H1 (cell line): ENCODE measurements around the gene TSC2. TPM values are rescaled to one million over a fixed set of nuclear protein-coding genes. Genes with fewer than 3 reads are reported as not detected.
A peak's percentile ranks its signal among the peaks of the same experiment; 100 is the strongest.

ENCODE experiments used
- ASH2L ChIP-seq: fragments of 200-600, 300-600 bp; sonication (generic); IDR thresholded peaks from one replicate; pipeline ENCODE4 v1.7.1; 2017; ENCODE audit warnings: low read length
- ATF2 ChIP-seq: IDR thresholded peaks from 2 replicates; pipeline ENCODE4 v1.6.1; 2012; ENCODE audit warnings: low read length, inconsistent platforms
- BRCA1 ChIP-seq: IDR thresholded peaks from 2 replicates; pipeline ENCODE4 v1.6.1; 2012; ENCODE audit warnings: low read depth, low read length, improper control_type of control experiment
- CEBPB ChIP-seq: IDR thresholded peaks from 2 replicates; pipeline ENCODE4 v1.6.1; 2012; ENCODE audit warnings: low read depth, low read length
- CREB1 ChIP-seq: IDR thresholded peaks from 2 replicates; pipeline ENCODE4 v1.6.1; 2012; ENCODE audit warnings: inconsistent platforms
- CTBP2 ChIP-seq: IDR thresholded peaks from 2 replicates; pipeline ENCODE4 v1.7.0; 2011; ENCODE audit warnings: borderline replicate concordance, mild to moderate bottlenecking, moderate library complexity, mixed read lengths, low read length; ENCODE audit not compliant: insufficient read depth, insufficient read length
- EP300 ChIP-seq, 2 experiments: IDR thresholded peaks; 1 replicate in 1 of 2; 2 replicates in 1 of 2; pipeline ENCODE4 v1.6.1; 2011 to 2012; ENCODE audit warnings: low read depth in 2 of 2, low read length in 2 of 2, mild to moderate bottlenecking in 2 of 2, borderline replicate concordance in 1 of 2, inconsistent platforms in 1 of 2, moderate library complexity in 1 of 2
- FOSL1 ChIP-seq: IDR thresholded peaks from 2 replicates; pipeline ENCODE4 v1.6.1; 2011; ENCODE audit warnings: mild to moderate bottlenecking, low read depth, low read length, moderate library complexity; ENCODE audit not compliant: insufficient read depth
- HDAC6 ChIP-seq: IDR thresholded peaks from one replicate; pipeline ENCODE4 v1.7.1; 2012; ENCODE audit warnings: low read depth, mild to moderate bottlenecking, inconsistent platforms, low read length, moderate library complexity
- JUN ChIP-seq: IDR thresholded peaks from 2 replicates; pipeline ENCODE4 v1.6.1; 2011; ENCODE audit warnings: low read depth, mild to moderate bottlenecking, improper control_type of control experiment, low read length
- KDM4A ChIP-seq: IDR thresholded peaks from one replicate; pipeline ENCODE4 v1.7.1; 2012; ENCODE audit warnings: low read depth, mild to moderate bottlenecking, moderate library complexity, low read length, inconsistent platforms; ENCODE audit not compliant: severe bottlenecking
- RAD21 ChIP-seq, 2 experiments: IDR thresholded peaks in 1 of 2; conservative IDR thresholded peaks in 1 of 2; 2 replicates each; pipeline ENCODE4 v1.6.1; 2011; ENCODE audit warnings: low read depth in 2 of 2, low read length in 2 of 2, improper control_type of control experiment in 1 of 2, inconsistent platforms in 1 of 2, mild to moderate bottlenecking in 1 of 2, moderate library complexity in 1 of 2
- RBBP5 ChIP-seq: IDR thresholded peaks from 2 replicates; pipeline ENCODE4 v1.7.1; 2012; ENCODE audit warnings: low read depth, mild to moderate bottlenecking, inconsistent platforms, low read length, moderate library complexity, borderline replicate concordance
- SP1 ChIP-seq: IDR thresholded peaks from 2 replicates; pipeline ENCODE4 v1.6.1; 2011; ENCODE audit warnings: low read depth, low read length
- TAF1 ChIP-seq: IDR thresholded peaks from 2 replicates; pipeline ENCODE4 v1.6.1; 2011; ENCODE audit warnings: mild to moderate bottlenecking, low read depth, low read length
- ZNF274 ChIP-seq: IDR thresholded peaks from 2 replicates; pipeline ENCODE4 v1.7.0; 2012; ENCODE audit warnings: low read length, borderline replicate concordance; ENCODE audit errors: extremely low read depth
- polyA plus RNA-seq, 7 experiments: library from polyadenylated mRNA; depleted of rRNA in 3 of 7; stranded (reverse) in 5 of 7; unstranded in 2 of 7; fragments of >200 nt in 5 of 7; fragments of 200-250 nt in 2 of 7; gene quantifications; 1 replicate in 5 of 7; 2 replicates in 1 of 7; 4 replicates in 1 of 7; pipeline versions ENCODE4 v1.2.1 to v1.2.3, GENCODE V29; 2011 to 2013; ENCODE audit warnings: missing spikeins in 2 of 7, mixed read lengths in 2 of 7
- total RNA-seq: library from RNA; stranded (reverse); fragmentation: NEBNext Ultra II Directional; extraction: Animal tissue kit (Norgen Biotek cat#: 25700); gene quantifications from 2 replicates; pipeline ENCODE4 v1.2.1, GENCODE V29; 2021
- TF ChIP-seq, protein P1 (sequence below): IDR thresholded peaks from 2 replicates; pipeline ENCODE4 v1.6.1; 2011; ENCODE audit warnings: low read depth, mild to moderate bottlenecking, low read length; ENCODE audit not compliant: insufficient read depth
- TF ChIP-seq, protein P2 (sequence below), 3 experiments: IDR thresholded peaks; 1 replicate in 2 of 3; 2 replicates in 1 of 3; pipeline versions ENCODE4 v1.5.1 to v1.6.1; 2011; ENCODE audit warnings: low read length in 3 of 3, mild to moderate bottlenecking in 3 of 3, inconsistent platforms in 2 of 3, low read depth in 1 of 3, moderate library complexity in 1 of 3; ENCODE audit not compliant: insufficient read depth in 1 of 3; ENCODE audit errors: control extremely low read depth in 1 of 3

The TSC2 gene
- total and polyA plus RNA-seq, 2 of the 8 experiments (the other 6 are each of a cell fraction or from before 2014, with no cell fraction given): 65.9 to 96.6 TPM

GRCh38 chr16:2003827-2004641 is 43.8 kb upstream of the TSC2 start (continued):
- TF ChIP-seq BRCA1 (no peak), RAD21 (IDR thresholded peaks at IDR 0.05 in 1 of 2, conservative IDR thresholded peaks at IDR 0.05 in 1 of 2; ENCODE audit: low read depth in 2 of 2, low read length in 2 of 2) (peak; percentile 55 to 62), SP1 (peak; percentile 65; the same call in 1 of the 2 replicates), EP300 (IDR thresholded peaks at IDR 0.05; ENCODE audit: borderline replicate concordance in 1 of 2, low read depth in 2 of 2, low read length in 2 of 2) (peak in 1 of 2 experiments; percentile 12; a peak in 1 of 3 replicates), CTBP2 (no peak), ZNF274 (no peak), CEBPB (peak; percentile 26; the same call in 1 of the 2 replicates), CREB1 (peak; percentile 69; the same call in 1 of the 2 replicates), RBBP5 (no peak), KDM4A (no peak), FOSL1 (no peak), JUN (no peak), TAF1 (no peak), ATF2 (no peak), HDAC6 (no peak), ASH2L (no peak)
- TF ChIP-seq, protein P1, sequence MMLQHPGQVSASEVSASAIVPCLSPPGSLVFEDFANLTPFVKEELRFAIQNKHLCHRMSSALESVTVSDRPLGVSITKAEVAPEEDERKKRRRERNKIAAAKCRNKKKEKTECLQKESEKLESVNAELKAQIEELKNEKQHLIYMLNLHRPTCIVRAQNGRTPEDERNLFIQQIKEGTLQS: peak; percentile 54; the same call in 1 of the 2 replicates
- TF ChIP-seq, protein P2, sequence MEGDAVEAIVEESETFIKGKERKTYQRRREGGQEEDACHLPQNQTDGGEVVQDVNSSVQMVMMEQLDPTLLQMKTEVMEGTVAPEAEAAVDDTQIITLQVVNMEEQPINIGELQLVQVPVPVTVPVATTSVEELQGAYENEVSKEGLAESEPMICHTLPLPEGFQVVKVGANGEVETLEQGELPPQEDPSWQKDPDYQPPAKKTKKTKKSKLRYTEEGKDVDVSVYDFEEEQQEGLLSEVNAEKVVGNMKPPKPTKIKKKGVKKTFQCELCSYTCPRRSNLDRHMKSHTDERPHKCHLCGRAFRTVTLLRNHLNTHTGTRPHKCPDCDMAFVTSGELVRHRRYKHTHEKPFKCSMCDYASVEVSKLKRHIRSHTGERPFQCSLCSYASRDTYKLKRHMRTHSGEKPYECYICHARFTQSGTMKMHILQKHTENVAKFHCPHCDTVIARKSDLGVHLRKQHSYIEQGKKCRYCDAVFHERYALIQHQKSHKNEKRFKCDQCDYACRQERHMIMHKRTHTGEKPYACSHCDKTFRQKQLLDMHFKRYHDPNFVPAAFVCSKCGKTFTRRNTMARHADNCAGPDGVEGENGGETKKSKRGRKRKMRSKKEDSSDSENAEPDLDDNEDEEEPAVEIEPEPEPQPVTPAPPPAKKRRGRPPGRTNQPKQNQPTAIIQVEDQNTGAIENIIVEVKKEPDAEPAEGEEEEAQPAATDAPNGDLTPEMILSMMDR (IDR thresholded peaks at IDR 0.05; ENCODE audit: control extremely low read depth in 1 of 3, insufficient read depth in 1 of 3, low read depth in 1 of 3, low read length in 3 of 3): peak in 2 of 3 experiments; percentile 98 to 99; a peak in 3 of 4 replicates
